Stomach (tissue), 4 donors: Measurements from ENCODE around the gene IFITM10.

Experiments
- CTCF ChIP-seq, 7 experiments: fragments of 450-650 bp in 4 of 7; fragments of 200-600 bp in 3 of 7; sonication (generic) in 3 of 7; IDR thresholded peaks; one replicate each; pipeline ENCODE4 v1.5.1; 2016 to 2019; ENCODE audit warnings: antibody characterized with exemption in 7 of 7, control low read depth in 2 of 7, mild to moderate bottlenecking in 1 of 7
- EP300 ChIP-seq: sonication (generic); formaldehyde crosslinking; IDR thresholded peaks from one replicate; pipeline ENCODE4 v1.6.1; 2017; ENCODE audit warnings: antibody characterized with exemption
- POLR2A ChIP-seq, 4 donors: fragments of 450-650 bp; IDR thresholded peaks; one replicate each; pipeline ENCODE4 v1.6.1; 2016; ENCODE audit warnings: antibody characterized with exemption in 4 of 4, control low read depth in 2 of 4, mild to moderate bottlenecking in 1 of 4, moderate library complexity in 1 of 4
- POLR2AphosphoS5 ChIP-seq, 3 donors: sonication (generic); formaldehyde crosslinking; IDR thresholded peaks; one replicate each; pipeline ENCODE4 v1.6.1; 2016; ENCODE audit warnings: antibody characterized with exemption in 3 of 3

GRCh38 chr11:1717745-1718144, 32.6 kb downstream of the IFITM10 start:
- TF ChIP-seq CTCF (IDR thresholded peaks at IDR 0.05) (no peak), POLR2AphosphoS5 (IDR thresholded peaks at IDR 0.05) (no peak), POLR2A (IDR thresholded peaks at IDR 0.05) (no peak), EP300 (no peak)
